ENCODE data around the gene CCDC82. TPM values are rescaled to one million over a fixed set of nuclear protein-coding genes. Genes with fewer than 3 reads are reported as not detected.

Gene CCDC82
- total RNA-seq, 2 experiments from 2014 or later: 23.7 to 24.4 TPM

DNA sequence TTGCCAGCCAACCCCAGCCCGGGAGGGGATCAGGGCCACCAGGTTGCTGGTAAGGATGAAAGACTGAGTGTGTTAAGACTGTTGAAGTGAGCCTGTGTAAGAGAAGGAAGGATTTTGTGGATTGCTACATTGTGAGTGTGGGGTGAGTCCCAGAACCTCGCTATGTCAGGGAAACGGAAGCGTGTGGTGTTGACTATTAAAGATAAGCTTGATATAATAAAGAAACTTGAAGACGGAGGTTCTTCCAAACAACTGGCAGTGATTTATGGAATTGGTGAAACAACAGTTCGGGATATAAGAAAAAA lies 728 bp upstream of the CCDC82 start:
- Mint-ChIP-seq H3K27ac (peak overlapping the region; percentile 88), H3K36me3 (ENCODE audit: low read depth) (peaks cover 19% of the 10 kb centered on the region), H3K27me3 (no peaks in the 10 kb centered on the region), H3K9me3 (no peaks in the 10 kb centered on the region), H3K4me3 (peak overlapping the region; percentile 91), H3K4me1 (ENCODE audit: low read depth) (peaks cover 46% of the 10 kb centered on the region)
- Histone ChIP-seq H3K27me3 (ENCODE audit: control insufficient read depth in 1 of 2, insufficient read depth in 2 of 2, low read length in 2 of 2) (no peaks in the 10 kb centered on the region), H3K36me3 (ENCODE audit: insufficient read depth, low read length) (no peaks in the 10 kb centered on the region), H3K27ac (ENCODE audit: low read depth in 1 of 2, low read length in 2 of 2) (peak overlapping the region; percentile 84), H3K9me3 (ENCODE audit: control insufficient read depth in 1 of 2, insufficient read depth in 1 of 2, low read length in 2 of 2) (no peaks in the 10 kb centered on the region), H3K4me1 (ENCODE audit: insufficient read depth, low read length) (peaks cover 18% of the 10 kb centered on the region), H3K4me3 (ENCODE audit: low read length) (peak overlapping the region; percentile 86)
- intact Hi-C loops (cut with DNase I, micrococcal nuclease): loop anchor here (1.0 to 10.0 kb wide), 9 partner anchors 48 to 1413 kb away; partner anchors contain the start of genes CEP57 (in 1 of the 2), ENDOD1 (in 1 of the 2), MAML2 (in 1 of the 2) and SRSF8 (in 1 of the 2)
- ChIA-PET POLR2A (interaction anchor here (0.7 to 2.9 kb wide), 22 partner anchors 19 to 1418 kb away, joined by 3 to 45 read pairs (median 6); partner anchors contain the start of genes CEP57, CWC15, ENDOD1 and FAM76B), CTCF (interaction anchor here (1.2 to 3.5 kb wide), 3 partner anchors 48 to 1324 kb away, joined by 3 to 28 read pairs (median 3); partner anchors contain the start of genes MAML2 and SRSF8)
- TF ChIP-seq, protein P1, sequence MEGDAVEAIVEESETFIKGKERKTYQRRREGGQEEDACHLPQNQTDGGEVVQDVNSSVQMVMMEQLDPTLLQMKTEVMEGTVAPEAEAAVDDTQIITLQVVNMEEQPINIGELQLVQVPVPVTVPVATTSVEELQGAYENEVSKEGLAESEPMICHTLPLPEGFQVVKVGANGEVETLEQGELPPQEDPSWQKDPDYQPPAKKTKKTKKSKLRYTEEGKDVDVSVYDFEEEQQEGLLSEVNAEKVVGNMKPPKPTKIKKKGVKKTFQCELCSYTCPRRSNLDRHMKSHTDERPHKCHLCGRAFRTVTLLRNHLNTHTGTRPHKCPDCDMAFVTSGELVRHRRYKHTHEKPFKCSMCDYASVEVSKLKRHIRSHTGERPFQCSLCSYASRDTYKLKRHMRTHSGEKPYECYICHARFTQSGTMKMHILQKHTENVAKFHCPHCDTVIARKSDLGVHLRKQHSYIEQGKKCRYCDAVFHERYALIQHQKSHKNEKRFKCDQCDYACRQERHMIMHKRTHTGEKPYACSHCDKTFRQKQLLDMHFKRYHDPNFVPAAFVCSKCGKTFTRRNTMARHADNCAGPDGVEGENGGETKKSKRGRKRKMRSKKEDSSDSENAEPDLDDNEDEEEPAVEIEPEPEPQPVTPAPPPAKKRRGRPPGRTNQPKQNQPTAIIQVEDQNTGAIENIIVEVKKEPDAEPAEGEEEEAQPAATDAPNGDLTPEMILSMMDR (IDR thresholded peaks at IDR 0.05): no peak
- no peak for DNase-seq
- ATAC-seq (ENCODE audit: poor library complexity): no peak

DNA sequence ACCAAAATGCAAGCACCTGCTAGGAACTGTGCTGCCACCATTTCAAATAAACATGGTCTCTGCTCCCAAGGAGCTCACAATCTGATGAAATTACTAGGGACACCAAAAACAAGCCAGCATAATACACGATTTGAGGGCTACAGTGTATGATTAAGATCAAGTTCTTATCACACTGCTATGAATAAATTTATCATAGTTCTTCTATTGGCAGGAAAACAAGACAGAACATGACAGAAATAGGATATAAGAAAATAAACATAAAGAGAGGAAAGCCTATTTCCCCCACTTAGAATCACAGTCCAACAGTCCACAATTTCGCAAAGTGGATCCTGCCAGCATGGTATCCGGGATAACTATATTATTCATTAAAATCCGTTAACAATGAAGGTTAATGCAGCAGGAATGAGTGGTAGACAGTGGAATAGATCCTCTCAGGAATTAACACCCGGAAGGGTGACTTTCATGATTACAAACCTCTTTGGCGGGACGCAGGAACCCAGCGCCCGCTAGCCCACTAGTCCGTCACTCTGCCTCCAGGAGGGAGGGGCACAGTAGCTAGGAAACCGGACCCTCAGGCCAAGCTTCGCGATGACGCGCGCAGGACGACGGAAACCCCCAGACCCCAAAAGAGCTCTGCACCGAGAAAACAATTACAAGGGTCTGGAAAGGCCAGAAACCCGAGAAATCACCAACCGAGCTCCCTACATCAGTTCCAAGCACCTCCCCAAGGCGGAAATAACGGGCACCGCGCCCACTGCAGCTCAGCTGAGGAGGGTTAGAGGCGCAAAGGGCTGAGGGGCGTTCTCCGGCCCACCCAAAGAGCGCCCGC lies 607 bp downstream of the CCDC82 start:
- Mint-ChIP-seq H3K36me3 (ENCODE audit: low read depth) (peaks cover 23% of the 10 kb centered on the region), H3K4me3 (peak overlapping the region; percentile 91), H3K27me3 (no peaks in the 10 kb centered on the region), H3K9me3 (no peaks in the 10 kb centered on the region), H3K4me1 (ENCODE audit: low read depth) (peaks cover 57% of the 10 kb centered on the region), H3K27ac (peak overlapping the region; percentile 88)
- H3K9me3 ChIP-seq (ENCODE audit: control insufficient read depth in 1 of 2, insufficient read depth in 1 of 2, low read length in 2 of 2): no peaks in the 10 kb centered on the region
- peak overlapping the region; percentile 84 for H3K27ac ChIP-seq (ENCODE audit: low read depth in 1 of 2, low read length in 2 of 2)
- peak overlapping the region; percentile 86 for H3K4me3 ChIP-seq (ENCODE audit: low read length)
- DNase-seq (no peak), ATAC-seq (ENCODE audit: poor library complexity) (peak; percentile 58)
- H3K27me3 ChIP-seq (ENCODE audit: control insufficient read depth in 1 of 2, insufficient read depth in 2 of 2, low read length in 2 of 2): no peaks in the 10 kb centered on the region
- H3K4me1 ChIP-seq (ENCODE audit: insufficient read depth, low read length): peaks cover 18% of the 10 kb centered on the region
- ChIA-PET CTCF (interaction anchor here (1.2 to 3.5 kb wide), 4 partner anchors 47 to 1322 kb away, joined by 3 to 28 read pairs (median 3); partner anchors contain the start of genes MAML2 and SRSF8), POLR2A (interaction anchor here (0.6 to 2.9 kb wide), 29 partner anchors 9 to 1416 kb away, joined by 3 to 45 read pairs (median 4); partner anchors contain the start of genes CEP57, CWC15, ENDOD1 and FAM76B)
- no peaks in the 10 kb centered on the region for H3K36me3 ChIP-seq (ENCODE audit: insufficient read depth, low read length)
- TF ChIP-seq, protein P1 (IDR thresholded peaks at IDR 0.05): no peak
- intact Hi-C loops (cut with DNase I, micrococcal nuclease): loop anchor here (5.0 kb wide), 2 partner anchors 47 to 1157 kb away; partner anchors contain the start of genes MAML2 (in 1 of the 2) and SESN3 (in 1 of the 2)

DNA sequence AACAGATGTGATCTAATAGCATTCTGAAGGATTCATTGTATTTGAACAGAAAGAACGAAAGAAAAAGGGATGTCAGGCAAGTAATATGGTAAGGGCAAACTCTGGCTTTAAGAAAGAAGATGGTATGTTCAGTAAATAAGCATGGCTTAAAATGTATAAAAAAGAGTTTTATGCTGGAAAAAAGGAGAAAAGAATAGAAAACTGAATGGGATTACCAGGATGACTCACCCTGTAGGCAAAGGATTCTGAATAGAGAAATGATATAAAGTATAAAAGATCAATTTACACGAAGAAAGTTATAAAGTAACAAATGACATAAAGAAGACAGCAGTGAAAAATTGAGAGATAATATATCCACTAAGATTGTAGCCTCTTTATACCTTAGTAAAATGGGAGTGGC lies 4.5 kb downstream of the CCDC82 start:
- no peak overlapping the region for H3K27ac ChIP-seq (ENCODE audit: low read depth in 1 of 2, low read length in 2 of 2)
- Mint-ChIP-seq H3K4me3 (peak overlapping the region; percentile 43), H3K36me3 (ENCODE audit: low read depth) (peaks cover 44% of the 10 kb centered on the region), H3K27me3 (no peaks in the 10 kb centered on the region), H3K27ac (peak overlapping the region; percentile 48), H3K4me1 (ENCODE audit: low read depth) (peaks cover 51% of the 10 kb centered on the region), H3K9me3 (no peaks in the 10 kb centered on the region)
- no peak overlapping the region for H3K4me3 ChIP-seq (ENCODE audit: low read length)
- H3K27me3 ChIP-seq (ENCODE audit: control insufficient read depth in 1 of 2, insufficient read depth in 2 of 2, low read length in 2 of 2): no peaks in the 10 kb centered on the region
- intact Hi-C loops (cut with DNase I, micrococcal nuclease): loop anchor here (5.0 kb wide), 2 partner anchors 43 to 1153 kb away; partner anchors contain the start of genes MAML2 (in 1 of the 2) and SESN3 (in 1 of the 2)
- peaks cover 9% of the 10 kb centered on the region for H3K4me1 ChIP-seq (ENCODE audit: insufficient read depth, low read length)
- TF ChIP-seq, protein P1 (IDR thresholded peaks at IDR 0.05): no peak
- CTCF ChIA-PET: interaction anchor here (2.5 kb wide), 1 partner anchor 43 kb away, joined by 10 read pairs; the partner anchor contains the start of gene MAML2
- DNase-seq (no peak), ATAC-seq (ENCODE audit: poor library complexity) (no peak)
- H3K9me3 ChIP-seq (ENCODE audit: control insufficient read depth in 1 of 2, insufficient read depth in 1 of 2, low read length in 2 of 2): no peaks in the 10 kb centered on the region
- POLR2A ChIA-PET: no interaction called here
- peaks cover 23% of the 10 kb centered on the region for H3K36me3 ChIP-seq (ENCODE audit: insufficient read depth, low read length)

Measured in CD4-positive, alpha-beta T cell (primary cell).